Activated CD8-positive, alpha-beta memory T cell treated with anti-CD3 and anti-CD28 coated beads for 36 hours (primary cell): ENCODE results near the gene DUS1L. TPM values are rescaled to one million over a fixed set of nuclear protein-coding genes. Genes with fewer than 3 reads are reported as not detected.

Experiments
- CTCF ChIA-PET: fragments of 350-600 bp; sonication (Branson Sonifier 250); formaldehyde crosslinking; loops from one replicate; lab custom pipeline; 2021; ENCODE audit warnings: antibody characterized with exemption; lab: Charles Lee
- POLR2A ChIA-PET: fragments of 350-600 bp; sonication (Branson Sonifier 250); formaldehyde crosslinking; loops from one replicate; lab custom pipeline; 2021; ENCODE audit warnings: antibody characterized with exemption; lab: Charles Lee
- total RNA-seq, 2 experiments: library from RNA; stranded (reverse); gene quantifications; one replicate each; pipeline ENCODE4 v1.2.3, GENCODE V29; 2021

The DUS1L gene
- total RNA-seq, 2 experiments from 2014 or later, result 187 to 195 TPM

GRCh38 chr17:82028966-82029365 lies 36.6 kb downstream of the DUS1L start:
- ChIA-PET CTCF (interaction anchor here (1.3 to 2.5 kb wide), 5 partner anchors 8 to 127 kb away, joined by 3 to 17 read pairs (median 4); no protein-coding TSS in a partner anchor), POLR2A (no interaction called here)

- CTCF ChIA-PET, result no interaction called here
- POLR2A ChIA-PET, result no interaction called here
Observed at GRCh38 chr17:82028246-82028645, 37.4 kb downstream of the DUS1L start.

GRCh38 chr17:82025401-82026107 lies 40.0 kb downstream of the DUS1L start:
- ChIA-PET POLR2A (no interaction called here), CTCF (no interaction called here)

GRCh38 chr17:82024859-82025258 lies 40.7 kb downstream of the DUS1L start:
- POLR2A ChIA-PET, result no interaction called here
- CTCF ChIA-PET, result no interaction called here

GRCh38 chr17:82023447-82024241 lies 42.0 kb downstream of the DUS1L start:
- ChIA-PET CTCF (interaction anchor here (0.5 to 2.0 kb wide), 4 partner anchors 9 to 113 kb away, joined by 3 to 6 read pairs (median 4); partner anchors contain the start of gene DCXR), POLR2A (interaction anchor here (1.0 to 2.3 kb wide), 4 partner anchors 14 to 92 kb away, joined by 3 to 8 read pairs (median 4); partner anchors contain the start of genes DCXR and PYCR1)

GRCh38 chr17:82022981-82023446 lies 42.6 kb downstream of the DUS1L start, which contains the start of gene LRRC45:
TSS of gene LRRC45 (plus strand) at chr17:82023305. CDS start at chr17:82023644, 339 bp downstream.
- ChIA-PET CTCF (interaction anchor here (1.0 to 4.2 kb wide), 6 partner anchors 9 to 63 kb away, joined by 3 to 66 read pairs (median 6); partner anchors contain the start of genes DCXR and NOTUM), POLR2A (interaction anchor here (0.6 to 2.3 kb wide), 6 partner anchors 15 to 91 kb away, joined by 3 to 8 read pairs (median 3); partner anchors contain the start of genes DCXR and PYCR1)

- POLR2A ChIA-PET, result interaction anchor here (0.6 to 2.3 kb wide), 8 partner anchors 15 to 311 kb away, joined by 3 to 8 read pairs (median 4); partner anchors contain the start of genes DCXR and PYCR1
- CTCF ChIA-PET, result interaction anchor here (0.6 to 4.2 kb wide), 13 partner anchors 7 to 189 kb away, joined by 3 to 66 read pairs (median 4); partner anchors contain the start of genes MCRIP1 and NOTUM
Observed at GRCh38 chr17:82022310-82022980, 43.2 kb downstream of the DUS1L start, which contains the start of gene CENPX. TSS of gene CENPX (minus strand) at chr17:82022878. CDS start at chr17:82022861, 17 bp downstream.

GRCh38 chr17:82021900-82022309 lies 43.7 kb downstream of the DUS1L start:
- CTCF ChIA-PET, result interaction anchor here (0.6 to 4.2 kb wide), 17 partner anchors 8 to 188 kb away, joined by 3 to 66 read pairs (median 4); partner anchors contain the start of genes MCRIP1 and NOTUM
- POLR2A ChIA-PET, result interaction anchor here (1.0 to 2.3 kb wide), 5 partner anchors 16 to 311 kb away, joined by 3 to 8 read pairs (median 5); partner anchors contain the start of gene DCXR

- CTCF ChIA-PET, result interaction anchor here (0.6 to 4.2 kb wide), 20 partner anchors 9 to 357 kb away, joined by 3 to 66 read pairs (median 4); partner anchors contain the start of genes DCXR, MCRIP1 and NOTUM
- POLR2A ChIA-PET, result interaction anchor here (1.0 to 2.3 kb wide), 2 partner anchors 62 to 78 kb away, joined by 4 to 8 read pairs; no protein-coding TSS in a partner anchor
Observed at GRCh38 chr17:82021107-82021899, 44.3 kb downstream of the DUS1L start.

- CTCF ChIA-PET, result interaction anchor here (0.9 to 4.2 kb wide), 20 partner anchors 9 to 137 kb away, joined by 3 to 66 read pairs (median 4); partner anchors contain the start of genes DCXR, GPS1 and NOTUM
- POLR2A ChIA-PET, result interaction anchor here (0.7 to 1.0 kb wide), 2 partner anchors 61 to 153 kb away, joined by 3 to 5 read pairs; no protein-coding TSS in a partner anchor
Observed at GRCh38 chr17:82020572-82021106, 45.0 kb downstream of the DUS1L start.

- ChIA-PET POLR2A (interaction anchor here (0.7 to 1.0 kb wide), 2 partner anchors 60 to 152 kb away, joined by 3 to 5 read pairs; no protein-coding TSS in a partner anchor), CTCF (interaction anchor here (0.6 to 4.2 kb wide), 17 partner anchors 10 to 138 kb away, joined by 3 to 66 read pairs (median 4); partner anchors contain the start of genes FASN, GPS1 and NOTUM)
Observed at GRCh38 chr17:82019690-82020571, 45.7 kb downstream of the DUS1L start.

- ChIA-PET CTCF (interaction anchor here (0.6 to 4.2 kb wide), 14 partner anchors 9 to 138 kb away, joined by 3 to 66 read pairs (median 6); partner anchors contain the start of genes FASN, GPS1 and NOTUM), POLR2A (interaction anchor here (1.0 kb wide), 1 partner anchor 60 kb away, joined by 3 read pairs; no protein-coding TSS in a partner anchor)
Observed at GRCh38 chr17:82018989-82019689, 46.5 kb downstream of the DUS1L start.

- CTCF ChIA-PET, result interaction anchor here (1.8 kb wide), 2 partner anchors 65 to 139 kb away, joined by 4 to 5 read pairs; no protein-coding TSS in a partner anchor
Observed at GRCh38 chr17:82018152-82018988, 47.2 kb downstream of the DUS1L start.

GRCh38 chr17:82017612-82018151 lies 47.9 kb downstream of the DUS1L start:
- CTCF ChIA-PET, result interaction anchor here (1.6 to 2.9 kb wide), 2 partner anchors 58 to 137 kb away, joined by 4 to 10 read pairs; no protein-coding TSS in a partner anchor
- POLR2A ChIA-PET, result no interaction called here

More at GRCh38 chr17:82018152-82018988, 47.2 kb downstream of the DUS1L start:
- POLR2A ChIA-PET, result no interaction called here
